ENCODE measurements around the gene ASB8. TPM values are rescaled to one million over a fixed set of nuclear protein-coding genes. Genes with fewer than 3 reads are reported as not detected.
"Not testable (repeated sequence)": the region's sequence is repeated elsewhere in the genome, so short reads cannot be mapped to it uniquely, and the experiment has no call there.

Gene ASB8
- total RNA-seq, 1 experiment from 2014 or later, result 42.7 TPM

GRCh38 chr12:48125542-48125941 is 31.8 kb downstream of the ASB8 start:
- not testable (repeated sequence) for H3K9me2 ChIP-seq (replicated peaks; ENCODE audit: insufficient read depth, low read length); H3K27ac ChIP-seq (ENCODE audit: low read length); H3K27me3 ChIP-seq (ENCODE audit: low read length); H4K20me1 ChIP-seq (ENCODE audit: insufficient read depth, low read depth, low read length); H3K9me3 ChIP-seq (ENCODE audit: low read length); H3K4me1 ChIP-seq (ENCODE audit: low read length); DNase-seq; H3K4me2 ChIP-seq (ENCODE audit: low read depth, low read length, poor library complexity, severe bottlenecking); H2AFZ ChIP-seq (ENCODE audit: low read length); H3K4me3 ChIP-seq (ENCODE audit: low read length); H3K9ac ChIP-seq (ENCODE audit: low read length)
- Histone ChIP-seq H3K36me3 (ENCODE audit: insufficient read depth, low read length) (peaks cover 77% of the 10 kb centered on the region), H3K79me2 (ENCODE audit: low read length) (peaks cover 86% of the 10 kb centered on the region)

DNA sequence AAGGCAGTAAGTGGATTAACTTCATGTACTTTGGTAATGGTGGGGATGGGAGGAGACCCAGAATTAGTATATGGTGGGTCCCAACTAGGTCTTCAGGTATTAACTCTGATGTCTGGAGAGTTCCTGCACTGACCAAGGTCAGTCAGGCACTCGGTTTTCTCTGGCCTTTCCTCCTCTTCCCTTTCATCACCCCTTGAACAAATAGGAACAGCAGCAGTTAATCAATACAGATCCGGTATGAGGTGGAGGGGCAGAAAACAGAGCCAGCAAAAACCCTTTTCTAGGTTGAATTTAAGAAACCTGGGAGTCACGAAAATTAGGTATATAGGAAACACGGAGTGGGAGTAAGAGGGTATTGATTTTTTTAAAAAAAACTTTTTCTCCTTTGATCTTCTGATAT is 34.1 kb downstream of the ASB8 start:
- no peak overlapping the region for H3K27ac ChIP-seq (ENCODE audit: low read length)
- no peak overlapping the region for H3K4me2 ChIP-seq (ENCODE audit: low read depth, low read length, poor library complexity, severe bottlenecking)
- H3K4me1 ChIP-seq (ENCODE audit: low read length), result peaks cover 24% of the 10 kb centered on the region
- no peaks in the 10 kb centered on the region for H4K20me1 ChIP-seq (ENCODE audit: insufficient read depth, low read depth, low read length)
- DNase-seq, result no peak
- no peaks in the 10 kb centered on the region for H3K9me2 ChIP-seq (replicated peaks; ENCODE audit: insufficient read depth, low read length)
- no peak overlapping the region for H3K9ac ChIP-seq (ENCODE audit: low read length)
- peaks cover 80% of the 10 kb centered on the region for H3K79me2 ChIP-seq (ENCODE audit: low read length)
- no peaks in the 10 kb centered on the region for H3K27me3 ChIP-seq (ENCODE audit: low read length)
- no peaks in the 10 kb centered on the region for H3K9me3 ChIP-seq (ENCODE audit: low read length)
- H3K36me3 ChIP-seq (ENCODE audit: insufficient read depth, low read length), result peaks cover 57% of the 10 kb centered on the region
- H3K4me3 ChIP-seq (ENCODE audit: low read length), result no peak overlapping the region
- no peak overlapping the region for H2AFZ ChIP-seq (ENCODE audit: low read length)

GRCh38 chr12:48122065-48122834 is 35.1 kb downstream of the ASB8 start:
- no peak for DNase-seq
- Histone ChIP-seq H2AFZ (ENCODE audit: low read length) (no peak overlapping the region), H3K79me2 (ENCODE audit: low read length) (peaks cover 72% of the 10 kb centered on the region), H3K27me3 (ENCODE audit: low read length) (no peaks in the 10 kb centered on the region), H3K9me3 (ENCODE audit: low read length) (no peaks in the 10 kb centered on the region), H3K36me3 (ENCODE audit: insufficient read depth, low read length) (peaks cover 50% of the 10 kb centered on the region), H3K4me3 (ENCODE audit: low read length) (no peak overlapping the region), H3K4me1 (ENCODE audit: low read length) (peaks cover 29% of the 10 kb centered on the region), H3K9me2 (replicated peaks; ENCODE audit: insufficient read depth, low read length) (no peaks in the 10 kb centered on the region), H3K27ac (ENCODE audit: low read length) (no peak overlapping the region), H3K4me2 (ENCODE audit: low read depth, low read length, poor library complexity, severe bottlenecking) (no peak overlapping the region), H3K9ac (ENCODE audit: low read length) (no peak overlapping the region), H4K20me1 (ENCODE audit: insufficient read depth, low read depth, low read length) (no peaks in the 10 kb centered on the region)

DNA sequence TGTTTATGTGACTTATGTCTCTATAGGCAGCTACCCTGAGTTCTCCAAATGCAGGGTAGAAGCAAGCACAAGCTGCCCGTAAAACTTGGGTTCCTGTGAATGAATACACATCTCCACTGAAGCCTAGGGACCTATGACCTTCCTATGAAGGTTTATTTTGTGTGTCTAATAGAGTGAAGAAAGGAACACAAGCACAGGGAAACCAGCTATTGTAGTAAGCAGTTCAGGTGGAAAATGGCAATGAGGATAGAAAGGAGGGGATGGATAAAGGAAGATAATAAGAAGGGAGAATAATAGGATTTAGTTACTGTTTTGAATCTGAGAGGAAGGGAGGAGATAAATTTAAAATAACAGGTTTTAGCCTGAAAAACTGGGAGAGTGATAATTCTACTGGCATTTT is 35.8 kb downstream of the ASB8 start:
- H3K79me2 ChIP-seq (ENCODE audit: low read length), result peaks cover 65% of the 10 kb centered on the region
- H4K20me1 ChIP-seq (ENCODE audit: insufficient read depth, low read depth, low read length), result no peaks in the 10 kb centered on the region
- H3K4me2 ChIP-seq (ENCODE audit: low read depth, low read length, poor library complexity, severe bottlenecking), result peak overlapping the region; percentile 74
- no peak overlapping the region for H2AFZ ChIP-seq (ENCODE audit: low read length)
- no peak overlapping the region for H3K9ac ChIP-seq (ENCODE audit: low read length)
- DNase-seq, result no peak
- H3K4me1 ChIP-seq (ENCODE audit: low read length), result peaks cover 29% of the 10 kb centered on the region
- no peaks in the 10 kb centered on the region for H3K9me3 ChIP-seq (ENCODE audit: low read length)
- H3K4me3 ChIP-seq (ENCODE audit: low read length), result no peak overlapping the region
- no peaks in the 10 kb centered on the region for H3K27me3 ChIP-seq (ENCODE audit: low read length)
- H3K36me3 ChIP-seq (ENCODE audit: insufficient read depth, low read length), result peaks cover 44% of the 10 kb centered on the region
- H3K9me2 ChIP-seq (replicated peaks; ENCODE audit: insufficient read depth, low read length), result no peaks in the 10 kb centered on the region
- H3K27ac ChIP-seq (ENCODE audit: low read length), result no peak overlapping the region

DNA sequence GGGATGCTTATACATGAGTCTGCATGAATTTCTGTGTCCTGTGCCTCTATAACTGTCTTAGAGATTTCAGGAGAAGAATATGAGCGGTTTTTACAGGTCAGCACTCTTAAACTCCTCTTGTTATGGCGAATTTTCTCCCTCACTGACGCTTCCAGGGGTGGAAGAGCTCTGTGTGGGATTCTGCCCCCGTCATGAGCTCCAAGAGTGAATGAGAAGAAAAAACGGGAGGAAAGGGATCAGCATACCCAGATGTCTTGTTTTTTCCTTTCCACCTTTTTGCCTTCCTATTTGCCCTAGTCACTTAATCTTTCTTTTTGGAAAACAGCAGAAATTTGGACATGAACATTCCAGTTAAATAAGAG is 37.5 kb downstream of the ASB8 start:
- peak overlapping the region; percentile 93 for H3K9ac ChIP-seq (ENCODE audit: low read length)
- peak overlapping the region; percentile 83 for H3K27ac ChIP-seq (ENCODE audit: low read length)
- no peaks in the 10 kb centered on the region for H3K27me3 ChIP-seq (ENCODE audit: low read length)
- peak overlapping the region; percentile 74 for H3K4me2 ChIP-seq (ENCODE audit: low read depth, low read length, poor library complexity, severe bottlenecking)
- H3K4me1 ChIP-seq (ENCODE audit: low read length), result peaks cover 38% of the 10 kb centered on the region
- no peak for DNase-seq
- H4K20me1 ChIP-seq (ENCODE audit: insufficient read depth, low read depth, low read length), result no peaks in the 10 kb centered on the region
- peak overlapping the region; percentile 75 for H3K4me3 ChIP-seq (ENCODE audit: low read length)
- H3K36me3 ChIP-seq (ENCODE audit: insufficient read depth, low read length), result peaks cover 34% of the 10 kb centered on the region
- no peaks in the 10 kb centered on the region for H3K9me3 ChIP-seq (ENCODE audit: low read length)
- peaks cover 58% of the 10 kb centered on the region for H3K79me2 ChIP-seq (ENCODE audit: low read length)
- no peaks in the 10 kb centered on the region for H3K9me2 ChIP-seq (replicated peaks; ENCODE audit: insufficient read depth, low read length)
- H2AFZ ChIP-seq (ENCODE audit: low read length), result no peak overlapping the region

- H3K4me3 ChIP-seq (ENCODE audit: low read length), result peak within 1 kb of the TSS; percentile 75
- peaks cover 29% of the 10 kb centered on the region for H3K36me3 ChIP-seq (ENCODE audit: insufficient read depth, low read length)
- peaks cover 38% of the 10 kb centered on the region for H3K4me1 ChIP-seq (ENCODE audit: low read length)
- peak within 1 kb of the TSS; percentile 74 for H3K4me2 ChIP-seq (ENCODE audit: low read depth, low read length, poor library complexity, severe bottlenecking)
- no peaks in the 10 kb centered on the region for H3K9me3 ChIP-seq (ENCODE audit: low read length)
- H2AFZ ChIP-seq (ENCODE audit: low read length), result peak within 1 kb of the TSS; percentile 28; the same call in 1 of the 2 replicates
- peaks cover 53% of the 10 kb centered on the region for H3K79me2 ChIP-seq (ENCODE audit: low read length)
- H4K20me1 ChIP-seq (ENCODE audit: insufficient read depth, low read depth, low read length), result no peaks in the 10 kb centered on the region
- no peaks in the 10 kb centered on the region for H3K27me3 ChIP-seq (ENCODE audit: low read length)
- H3K27ac ChIP-seq (ENCODE audit: low read length), result peak within 1 kb of the TSS; percentile 83
- H3K9me2 ChIP-seq (replicated peaks; ENCODE audit: insufficient read depth, low read length), result no peaks in the 10 kb centered on the region
- DNase-seq, result peak; percentile 95
- peak within 1 kb of the TSS; percentile 93 for H3K9ac ChIP-seq (ENCODE audit: low read length)
Observed at GRCh38 chr12:48119078-48119833, 38.1 kb downstream of the ASB8 start, which contains the start of gene PFKM. PFKM (plus strand) TSS chr12:48119364; CDS start chr12:48122775, 3,411 bp downstream.

DNA sequence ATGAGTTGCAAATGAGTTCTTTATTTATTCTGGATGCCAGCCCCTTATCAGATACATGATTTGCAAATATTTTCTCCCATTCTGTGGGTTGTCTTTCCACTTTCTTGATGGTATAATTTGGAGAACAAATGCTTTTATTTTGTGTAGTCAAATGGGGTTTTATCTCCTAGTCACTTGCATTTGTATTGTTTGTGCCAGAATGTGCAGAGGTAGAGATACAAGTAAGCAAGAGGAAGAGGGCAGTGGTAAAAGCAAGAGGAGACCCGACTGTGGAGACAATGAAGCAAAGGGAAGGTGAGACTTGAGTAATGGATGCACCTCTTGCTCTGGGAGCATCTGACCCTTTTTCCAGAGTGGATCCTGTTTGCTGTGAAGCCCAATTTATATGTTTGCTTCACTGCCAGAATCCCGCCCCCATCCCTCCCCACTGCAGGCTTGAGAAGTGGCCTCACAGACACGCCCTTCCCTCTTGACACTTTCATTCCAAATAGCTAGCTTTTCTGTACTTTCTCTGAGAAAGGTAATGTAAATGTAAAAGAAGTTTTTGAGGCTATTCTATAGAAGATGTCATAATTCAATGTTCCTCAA is 38.9 kb downstream of the ASB8 start:
- Histone ChIP-seq H3K4me3 (ENCODE audit: low read length) (peak overlapping the region; percentile 75), H3K4me1 (ENCODE audit: low read length) (peaks cover 38% of the 10 kb centered on the region), H2AFZ (ENCODE audit: low read length) (peak overlapping the region; percentile 28; the same call in 1 of the 2 replicates), H3K9me2 (replicated peaks; ENCODE audit: insufficient read depth, low read length) (no peaks in the 10 kb centered on the region), H3K9me3 (ENCODE audit: low read length) (no peaks in the 10 kb centered on the region), H4K20me1 (ENCODE audit: insufficient read depth, low read depth, low read length) (no peaks in the 10 kb centered on the region), H3K9ac (ENCODE audit: low read length) (peak overlapping the region; percentile 93), H3K4me2 (ENCODE audit: low read depth, low read length, poor library complexity, severe bottlenecking) (peak overlapping the region; percentile 74), H3K79me2 (ENCODE audit: low read length) (peaks cover 47% of the 10 kb centered on the region), H3K27ac (ENCODE audit: low read length) (peak overlapping the region; percentile 83), H3K27me3 (ENCODE audit: low read length) (no peaks in the 10 kb centered on the region), H3K36me3 (ENCODE audit: insufficient read depth, low read length) (peaks cover 22% of the 10 kb centered on the region)
- DNase-seq, result peak; percentile 47

DNA sequence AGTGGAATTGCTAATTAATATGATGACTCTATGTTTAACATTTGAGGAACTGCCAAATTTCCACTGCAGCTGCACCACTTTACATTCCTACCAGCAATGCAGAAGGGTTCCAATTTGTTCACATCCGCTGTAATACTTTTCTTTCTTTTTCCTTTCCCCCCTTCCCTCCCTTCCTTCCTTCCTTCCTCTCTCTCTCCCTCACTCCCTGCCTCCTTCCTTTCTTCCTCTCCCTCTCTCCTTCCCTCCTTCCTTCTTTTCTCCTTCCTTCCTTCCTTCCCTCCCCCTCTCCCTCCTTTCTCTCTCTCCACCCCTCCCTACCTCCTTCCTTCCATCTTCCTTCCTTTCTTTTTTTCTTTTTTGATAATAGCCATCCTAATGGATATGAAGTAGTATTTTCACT is 41.4 kb downstream of the ASB8 start:
- H3K79me2 ChIP-seq (ENCODE audit: low read length), result peaks cover 23% of the 10 kb centered on the region
- H3K4me1 ChIP-seq (ENCODE audit: low read length), result peaks cover 33% of the 10 kb centered on the region
- H3K27ac ChIP-seq (ENCODE audit: low read length), result no peak overlapping the region
- no peak overlapping the region for H2AFZ ChIP-seq (ENCODE audit: low read length)
- H3K36me3 ChIP-seq (ENCODE audit: insufficient read depth, low read length), result no peaks in the 10 kb centered on the region
- H3K4me3 ChIP-seq (ENCODE audit: low read length), result no peak overlapping the region
- no peaks in the 10 kb centered on the region for H3K9me2 ChIP-seq (replicated peaks; ENCODE audit: insufficient read depth, low read length)
- H3K9me3 ChIP-seq (ENCODE audit: low read length), result no peaks in the 10 kb centered on the region
- no peaks in the 10 kb centered on the region for H3K27me3 ChIP-seq (ENCODE audit: low read length)
- peak overlapping the region; percentile 10 for H3K4me2 ChIP-seq (ENCODE audit: low read depth, low read length, poor library complexity, severe bottlenecking)
- H4K20me1 ChIP-seq (ENCODE audit: insufficient read depth, low read depth, low read length), result no peaks in the 10 kb centered on the region
- H3K9ac ChIP-seq (ENCODE audit: low read length), result no peak overlapping the region
- DNase-seq, result no peak

Measured in Karpas-422 (cell line).